GM10266 (cell line): Measurements from ENCODE around the gene PIGO.
A peak's percentile ranks its signal among the peaks of the same experiment; 100 is the strongest.

ENCODE experiments used
- DNase-seq: peaks from one replicate; pipeline ENCODE4 v3.0.0; 2012; ENCODE audit errors: extremely low spot score
- TF ChIP-seq, protein P1 (sequence below): IDR thresholded peaks from 2 replicates; pipeline ENCODE4 v1.5.1; 2012; ENCODE audit warnings: mild to moderate bottlenecking, low read depth; ENCODE audit not compliant: control insufficient read depth, insufficient read depth; ENCODE audit errors: missing control alignments

Gene PIGO

GRCh38 chr9:35071814-35072460 lies 24.5 kb downstream of the PIGO start:
- TF ChIP-seq, protein P1, sequence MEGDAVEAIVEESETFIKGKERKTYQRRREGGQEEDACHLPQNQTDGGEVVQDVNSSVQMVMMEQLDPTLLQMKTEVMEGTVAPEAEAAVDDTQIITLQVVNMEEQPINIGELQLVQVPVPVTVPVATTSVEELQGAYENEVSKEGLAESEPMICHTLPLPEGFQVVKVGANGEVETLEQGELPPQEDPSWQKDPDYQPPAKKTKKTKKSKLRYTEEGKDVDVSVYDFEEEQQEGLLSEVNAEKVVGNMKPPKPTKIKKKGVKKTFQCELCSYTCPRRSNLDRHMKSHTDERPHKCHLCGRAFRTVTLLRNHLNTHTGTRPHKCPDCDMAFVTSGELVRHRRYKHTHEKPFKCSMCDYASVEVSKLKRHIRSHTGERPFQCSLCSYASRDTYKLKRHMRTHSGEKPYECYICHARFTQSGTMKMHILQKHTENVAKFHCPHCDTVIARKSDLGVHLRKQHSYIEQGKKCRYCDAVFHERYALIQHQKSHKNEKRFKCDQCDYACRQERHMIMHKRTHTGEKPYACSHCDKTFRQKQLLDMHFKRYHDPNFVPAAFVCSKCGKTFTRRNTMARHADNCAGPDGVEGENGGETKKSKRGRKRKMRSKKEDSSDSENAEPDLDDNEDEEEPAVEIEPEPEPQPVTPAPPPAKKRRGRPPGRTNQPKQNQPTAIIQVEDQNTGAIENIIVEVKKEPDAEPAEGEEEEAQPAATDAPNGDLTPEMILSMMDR: peak; percentile 43
- DNase-seq: peak; percentile 86

DNA sequence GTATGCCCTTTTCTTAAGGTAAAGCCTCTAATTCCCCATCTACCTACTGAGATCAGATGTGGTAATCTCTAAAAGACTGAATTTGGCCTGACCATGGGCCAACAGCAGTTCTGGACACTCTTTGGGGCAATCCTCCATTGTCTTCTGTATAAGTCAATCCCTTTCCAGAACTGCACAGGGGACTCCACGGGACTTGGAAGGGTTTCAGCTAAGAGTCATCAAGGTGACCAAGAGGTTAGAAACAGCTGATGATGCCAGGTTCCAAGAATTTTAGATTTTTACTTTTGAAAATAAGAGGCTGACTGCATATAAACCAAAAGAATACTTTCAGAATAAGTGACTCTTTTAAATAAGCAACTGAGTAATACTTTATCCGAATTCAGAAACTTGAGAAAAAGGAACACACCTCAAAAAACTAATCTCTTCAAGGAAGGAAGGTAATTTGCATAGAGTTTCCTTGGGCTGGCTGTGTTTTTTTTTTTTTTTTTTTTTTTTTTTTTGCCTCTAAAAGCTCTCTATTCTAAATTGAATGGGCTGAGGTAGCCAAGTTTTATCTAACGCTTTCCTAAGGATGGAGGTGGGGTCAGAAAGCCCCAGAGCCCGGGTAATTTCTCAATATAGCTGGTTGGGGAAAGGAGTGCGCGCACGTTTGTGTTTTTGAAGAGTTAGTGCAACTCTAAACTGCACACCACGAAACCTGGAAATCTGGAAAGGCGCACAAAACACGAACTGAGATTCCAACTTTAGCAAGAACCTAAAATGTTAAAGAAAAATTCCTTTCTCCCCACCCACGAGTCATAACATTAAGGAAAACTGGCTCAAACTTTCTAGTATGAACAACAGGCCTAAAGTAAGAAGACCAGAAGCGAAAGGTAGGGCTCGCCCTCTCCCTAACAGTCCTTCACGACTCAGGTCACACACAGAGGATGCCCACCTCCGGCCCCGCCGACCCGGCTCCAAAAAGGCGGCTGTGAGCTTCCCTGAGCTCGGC lies 25.3 kb downstream of the PIGO start:
- TF ChIP-seq, protein P1: no peak
- peak; percentile 38 for DNase-seq

GRCh38 chr9:35069020-35069419 lies 27.4 kb downstream of the PIGO start:
- TF ChIP-seq, protein P1: no peak
- no peak for DNase-seq

DNA sequence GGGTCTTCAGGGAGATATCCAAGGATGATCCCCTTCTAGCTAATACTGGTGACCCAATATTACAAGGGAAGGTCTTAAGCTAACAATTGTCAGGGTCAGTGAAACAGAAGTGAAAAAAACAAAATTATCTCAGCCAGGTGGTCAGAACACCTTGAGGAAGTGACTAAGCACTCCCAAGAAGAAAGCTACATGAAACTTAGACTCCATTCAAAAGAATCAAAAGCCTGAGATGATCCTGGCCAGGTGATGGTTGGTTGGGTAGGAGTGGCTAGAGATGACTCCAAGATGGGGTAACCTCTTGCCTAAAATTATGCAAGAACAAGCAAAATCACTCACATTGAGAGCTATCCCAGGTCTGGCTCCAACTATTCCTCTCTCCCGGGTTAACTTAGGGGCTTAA lies 29.3 kb downstream of the PIGO start:
- no peak for DNase-seq
- TF ChIP-seq, protein P1: no peak

- no peak for DNase-seq
- TF ChIP-seq, protein P1: no peak
These were observed 35.7 kb downstream of the PIGO start for GRCh38 chr9:35060548-35061207.

- TF ChIP-seq, protein P1: no peak
These were observed 37.0 kb downstream of the PIGO start for GRCh38 chr9:35059438-35059837.

More at GRCh38 chr9:35059438-35059837, 37.0 kb downstream of the PIGO start:
- no peak for DNase-seq
